GDM1 (cell line): ENCODE results near the gene MAPKAP1.

ENCODE experiments used
- DNase-seq: peaks from one replicate; lab custom pipeline; 2025; lab: John Stamatoyannopoulos, UW

Gene MAPKAP1

GRCh38 chr9:125642311-125642710 is 64.7 kb downstream of the MAPKAP1 start:
- no peak for DNase-seq

DNA sequence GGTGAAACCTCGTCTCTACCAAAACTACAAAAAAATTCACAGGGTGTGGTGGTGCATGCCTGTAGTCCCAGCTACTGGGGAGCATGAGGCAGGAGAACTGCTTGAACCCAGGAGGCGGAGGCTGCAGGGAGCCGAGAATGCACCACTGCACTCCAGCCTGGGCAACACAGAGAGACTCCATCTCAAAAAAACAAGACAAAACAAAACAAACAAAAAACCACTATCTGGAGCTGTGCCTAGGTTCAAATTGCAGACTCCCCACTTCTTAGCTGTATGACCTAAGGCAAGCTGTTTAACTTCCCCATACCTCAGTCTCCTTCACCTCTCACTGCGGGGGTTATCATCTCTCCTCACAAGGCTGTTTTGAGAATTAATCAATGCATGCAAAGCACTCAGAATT is 68.0 kb downstream of the MAPKAP1 start:
- no peak for DNase-seq

DNA sequence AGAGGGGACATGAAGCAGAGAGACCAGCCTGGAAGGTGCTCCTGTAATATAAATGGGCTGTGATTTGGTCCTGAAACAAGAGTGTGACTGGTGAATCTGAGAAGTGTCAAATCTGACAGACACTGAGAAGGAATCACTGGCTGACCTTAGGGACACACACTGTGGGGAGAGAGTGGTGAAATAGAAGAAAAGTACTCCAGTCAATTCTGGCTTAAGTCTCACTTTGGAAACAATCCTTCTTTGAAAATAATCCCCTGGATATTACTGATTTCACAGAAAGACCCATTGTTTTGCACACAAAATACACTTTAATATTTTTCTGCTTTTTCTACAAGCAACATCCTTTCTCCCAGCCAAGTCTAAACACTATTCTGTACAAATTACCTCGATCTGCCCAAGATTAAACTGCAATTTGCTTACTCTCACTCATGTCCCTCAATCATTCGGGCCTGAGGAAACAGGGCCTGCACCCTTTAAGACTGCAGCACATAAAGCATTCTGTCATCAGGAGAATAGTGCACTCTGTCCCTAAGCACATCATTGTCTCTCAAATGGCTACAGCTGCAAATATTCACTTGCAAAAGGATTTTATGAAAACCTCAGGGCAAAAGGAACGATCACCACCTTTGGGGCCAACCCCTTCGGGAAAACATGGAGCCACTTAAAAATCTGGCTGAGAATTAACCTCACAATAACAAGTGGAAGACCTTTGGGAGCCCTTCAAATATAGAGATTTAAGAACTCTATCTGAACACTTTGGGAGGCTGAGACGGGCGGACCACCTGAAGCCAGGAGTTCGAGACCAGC is 68.6 kb downstream of the MAPKAP1 start:
- DNase-seq = no peak

DNA sequence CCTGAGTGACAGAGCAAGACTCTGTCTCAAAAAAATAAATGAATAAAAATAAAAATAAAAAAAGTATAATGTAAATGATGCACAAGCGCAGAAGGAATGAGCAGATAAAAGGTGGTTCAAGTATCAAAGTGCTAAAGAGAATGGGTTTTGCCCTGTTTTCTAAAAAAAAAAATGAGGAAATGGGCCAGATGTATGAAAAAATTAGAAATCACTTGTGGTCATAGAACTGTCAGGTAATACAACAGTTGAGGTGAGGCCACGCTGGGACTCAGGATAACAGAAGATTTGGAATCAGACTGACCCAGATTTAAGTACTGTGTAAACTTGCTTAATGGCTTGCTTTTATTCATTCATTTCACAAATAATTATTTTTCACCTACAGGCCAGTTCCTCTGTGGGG is 69.8 kb downstream of the MAPKAP1 start:
- DNase-seq = no peak

GRCh38 chr9:125635888-125636287 is 71.1 kb downstream of the MAPKAP1 start:
- DNase-seq = no peak

DNA sequence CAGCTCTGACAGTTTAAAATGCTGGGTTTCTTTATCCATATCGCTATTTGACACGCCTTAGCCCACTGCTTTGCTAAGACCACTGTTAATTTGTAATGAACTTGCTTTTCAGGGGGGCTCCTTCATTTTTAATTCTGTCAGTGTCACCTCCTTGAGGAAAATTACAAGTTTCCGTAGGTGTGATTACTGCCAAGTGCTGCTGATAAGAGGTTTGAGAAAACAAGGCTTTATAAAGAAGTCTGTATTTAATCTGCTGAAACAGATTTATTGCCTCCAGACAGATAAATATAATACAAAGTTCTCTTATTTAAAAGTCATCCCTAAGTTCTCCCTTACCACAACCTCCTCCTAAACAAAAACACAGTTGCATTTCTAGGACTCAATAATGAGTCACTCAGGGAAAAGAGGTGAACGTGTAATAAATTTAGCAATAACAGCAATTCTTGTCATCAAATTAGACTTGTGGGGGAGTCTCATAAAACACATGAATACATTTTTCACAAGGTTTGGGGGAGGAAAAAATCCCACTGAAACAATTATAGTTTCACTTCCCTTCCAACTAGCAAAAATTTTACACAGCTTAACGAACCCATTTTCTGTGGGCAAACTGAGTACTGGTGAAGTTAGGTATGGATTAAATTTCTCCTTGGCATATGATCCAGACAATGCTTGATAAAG is 72.8 kb downstream of the MAPKAP1 start:
- DNase-seq = no peak

GRCh38 chr9:125633116-125633745 is 73.8 kb downstream of the MAPKAP1 start:
- DNase-seq = no peak

- peak; percentile 59 for DNase-seq
These were observed 74.5 kb downstream of the MAPKAP1 start for GRCh38 chr9:125632321-125633115.

DNA sequence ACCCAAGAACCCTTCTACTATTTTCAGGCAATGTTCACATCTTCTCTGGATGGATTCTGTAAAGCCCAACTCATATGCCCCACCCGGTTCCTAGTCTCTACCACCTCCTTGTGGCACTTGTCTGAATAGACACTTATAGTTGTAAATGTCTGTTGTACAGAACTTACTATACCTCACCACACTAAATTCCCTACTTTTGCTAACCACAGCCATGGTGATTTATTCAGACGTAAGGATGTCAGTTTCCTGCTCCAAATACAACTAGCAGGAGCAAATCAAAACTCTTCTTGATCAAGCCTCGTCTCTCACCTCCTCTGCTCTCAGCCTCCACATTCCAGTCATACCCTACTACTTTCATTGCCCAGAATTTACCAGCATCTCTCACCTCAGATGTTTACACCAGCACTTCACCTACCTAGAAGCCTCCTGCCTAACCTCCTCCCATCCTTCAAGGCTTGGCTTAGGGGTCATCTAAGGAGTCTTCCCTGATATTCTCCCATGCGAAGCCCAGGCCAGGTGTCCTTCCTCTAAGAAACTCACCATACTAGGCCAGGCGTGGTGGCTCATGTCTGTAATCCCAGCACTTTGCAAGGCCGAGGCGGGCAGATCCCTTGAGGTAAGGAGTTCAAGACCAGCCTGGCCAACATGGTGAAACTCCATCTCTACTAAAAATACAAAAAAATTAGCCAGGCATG is 75.5 kb downstream of the MAPKAP1 start:
- peak; percentile 29 for DNase-seq

DNA sequence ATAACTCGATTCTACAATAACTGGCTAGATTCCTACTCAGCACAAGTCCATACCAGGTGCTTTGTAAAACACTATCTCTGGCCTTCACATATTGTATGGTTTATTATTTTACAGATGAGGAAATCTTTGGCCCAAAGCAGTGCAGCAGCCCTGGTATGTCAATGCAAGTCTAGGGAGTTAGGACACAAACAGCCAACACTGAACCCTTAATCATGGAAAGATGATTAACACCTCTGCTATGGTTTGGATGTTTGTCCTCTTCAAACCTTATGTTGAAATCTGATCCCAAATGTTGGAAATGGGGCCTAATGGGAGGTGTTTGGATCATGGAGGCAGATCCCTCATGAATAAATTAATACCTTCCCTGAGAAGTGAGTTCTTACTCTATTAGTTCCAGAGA is 76.6 kb downstream of the MAPKAP1 start:
- no peak for DNase-seq

- no peak for DNase-seq
These were observed 77.6 kb downstream of the MAPKAP1 start for GRCh38 chr9:125629446-125629845.

DNA sequence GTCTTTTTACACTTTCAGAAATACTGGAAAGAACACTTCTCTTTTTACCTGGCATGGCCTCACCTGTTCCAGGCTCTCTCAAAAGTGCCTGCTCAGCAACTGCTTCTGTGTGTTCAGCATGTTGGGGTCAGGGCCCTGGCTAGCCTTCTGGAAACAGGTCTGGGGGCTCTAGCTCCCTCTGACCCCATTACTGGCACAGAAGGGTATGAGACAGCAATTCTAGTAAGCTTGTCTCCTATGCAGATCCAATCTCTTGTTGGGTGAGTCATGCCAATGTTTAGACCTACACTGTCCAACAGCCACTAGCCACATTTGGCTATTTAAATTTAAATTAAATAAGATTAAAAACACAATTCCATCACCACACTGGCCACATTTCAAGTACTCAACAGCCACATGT is 80.8 kb downstream of the MAPKAP1 start:
- DNase-seq = no peak

DNA sequence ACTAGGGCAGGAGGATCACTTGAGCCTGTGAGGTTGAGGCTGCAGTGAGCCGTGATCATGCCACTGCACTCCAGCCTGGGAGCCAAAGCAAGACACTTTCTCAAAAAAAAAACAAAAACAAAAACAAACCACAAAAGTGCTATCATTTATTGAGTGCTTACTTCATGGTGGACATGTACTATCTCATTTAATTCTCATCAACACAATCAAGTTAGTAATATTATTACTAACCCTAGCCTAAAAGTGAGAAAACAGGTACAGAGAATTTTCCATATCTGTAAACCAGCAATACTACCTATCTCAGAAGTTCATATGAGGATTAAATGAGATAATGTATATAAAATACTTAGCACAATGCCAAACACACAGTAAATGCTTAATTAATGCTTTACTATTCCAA is 85.8 kb downstream of the MAPKAP1 start:
- DNase-seq = no peak

GRCh38 chr9:125620216-125620615 is 86.8 kb downstream of the MAPKAP1 start:
- DNase-seq = no peak

- no peak for DNase-seq
These were observed 89.9 kb downstream of the MAPKAP1 start for GRCh38 chr9:125617087-125617486.

GRCh38 chr9:125613141-125613540 is 93.9 kb downstream of the MAPKAP1 start:
- no peak for DNase-seq

DNA sequence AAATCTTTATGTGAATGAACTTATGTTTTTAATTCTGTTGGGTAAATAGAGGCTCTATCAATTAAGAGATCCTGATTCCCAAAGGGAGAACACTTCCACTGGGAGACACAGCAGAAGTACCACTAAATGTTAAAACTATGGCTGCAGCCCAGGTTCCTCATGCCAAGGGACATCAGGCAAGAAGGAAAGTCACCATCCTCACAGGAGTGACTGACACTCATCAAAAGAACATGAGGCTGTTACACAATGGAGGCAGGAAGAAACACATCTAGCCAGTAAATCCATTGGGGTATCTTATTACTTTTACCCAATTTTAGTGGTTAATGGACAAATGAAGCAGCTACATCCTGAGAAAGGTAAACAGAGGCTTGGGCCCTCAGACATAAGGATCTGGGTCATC is 94.4 kb downstream of the MAPKAP1 start:
- DNase-seq = no peak

DNA sequence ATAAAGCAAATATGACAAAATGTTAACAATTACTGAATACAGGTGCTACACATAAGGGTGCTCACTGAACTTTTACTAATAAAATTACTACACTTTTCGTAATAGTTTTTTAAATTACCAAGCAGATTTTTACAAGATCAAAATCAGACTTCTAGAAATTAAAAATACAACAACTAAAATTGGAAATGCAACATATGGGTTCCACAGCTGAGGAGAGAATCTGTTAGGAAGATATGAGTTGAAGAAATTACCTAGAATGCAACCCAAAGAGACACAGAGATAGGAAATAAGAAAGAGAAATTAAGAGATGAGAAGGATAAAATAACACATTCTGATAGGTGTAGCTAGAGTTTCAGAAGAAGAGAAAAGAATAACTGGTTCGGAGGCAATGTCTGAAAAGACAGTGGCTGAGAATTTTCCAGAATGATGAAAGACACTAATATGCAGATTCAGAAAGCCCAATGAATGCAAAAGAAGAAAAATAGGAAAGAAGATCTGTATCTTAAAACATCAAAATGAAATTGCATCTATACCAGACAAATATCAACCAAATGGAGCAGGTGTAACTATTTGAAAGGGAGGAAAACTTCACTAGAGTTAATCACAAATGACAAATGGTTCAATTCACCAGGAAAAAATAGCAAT is 95.8 kb downstream of the MAPKAP1 start:
- DNase-seq = no peak

DNA sequence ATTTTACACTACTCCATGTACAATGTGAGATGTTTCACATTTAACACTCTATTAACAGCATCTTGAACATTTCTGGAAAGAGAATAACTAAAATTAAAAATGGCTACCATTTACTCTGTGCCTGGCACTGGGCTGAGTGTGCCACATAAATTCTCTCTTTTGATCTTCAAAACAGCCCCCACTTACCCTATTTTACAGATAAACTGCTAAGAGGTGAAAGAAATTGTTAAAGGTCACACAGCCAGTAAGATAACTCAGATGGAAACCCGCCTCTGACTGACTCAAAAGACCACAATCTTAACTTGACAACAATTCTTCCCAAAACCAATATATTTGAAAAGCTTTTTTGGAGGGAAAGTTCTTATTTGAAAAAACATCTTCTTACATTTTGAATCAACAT is 97.3 kb downstream of the MAPKAP1 start:
- no peak for DNase-seq

DNA sequence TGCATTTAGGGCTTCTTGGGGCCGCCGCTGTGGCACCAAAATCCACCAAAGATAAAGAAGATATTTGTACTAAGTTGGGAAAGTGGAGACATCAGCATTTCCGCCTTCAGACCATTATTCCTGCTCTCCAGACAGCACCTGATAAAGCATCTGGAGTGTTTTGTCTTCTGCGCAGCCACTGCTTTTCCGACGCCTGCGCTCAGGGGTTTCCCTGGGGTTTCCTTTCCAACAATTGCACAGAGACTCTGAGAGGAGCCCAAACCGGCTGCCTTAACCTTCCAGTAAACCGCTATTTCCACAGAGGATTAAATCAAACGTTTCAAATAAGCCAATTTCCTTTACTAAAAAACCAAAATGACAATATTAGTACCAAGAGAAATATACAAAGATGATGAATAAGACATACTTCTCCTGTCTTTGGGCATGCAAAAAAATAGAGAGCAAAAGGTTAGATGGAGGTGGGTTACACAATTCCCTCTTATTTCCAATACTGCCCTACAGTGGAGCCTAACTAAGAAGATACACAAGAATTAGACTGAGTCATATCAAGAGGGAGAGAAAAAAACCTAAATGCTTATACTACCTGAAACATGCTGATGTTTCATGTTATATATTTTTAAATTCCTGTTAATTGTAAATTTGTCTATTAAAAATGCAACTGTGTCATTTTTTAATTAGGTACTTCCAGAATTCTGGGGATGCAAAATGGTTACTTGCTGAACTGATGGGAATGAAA is 98.4 kb downstream of the MAPKAP1 start:
- DNase-seq = no peak

GRCh38 chr9:125604196-125604595 is 102.8 kb downstream of the MAPKAP1 start:
- DNase-seq = no peak
